GM12878 (cell line): ENCODE data around the gene SPC24. TPM values are rescaled to one million over a fixed set of nuclear protein-coding genes. Genes with fewer than 3 reads are reported as not detected.

Experiments used
- ATF7 ChIP-seq: fragments of 450-650 bp; IDR thresholded peaks from 2 replicates; pipeline ENCODE4 v1.6.1; 2016; ENCODE audit warnings: low read depth, mild to moderate bottlenecking
- BACH1 ChIP-seq: fragments of 450-650 bp; IDR thresholded peaks from 2 replicates; pipeline ENCODE4 v1.6.1; 2017; ENCODE audit warnings: mild to moderate bottlenecking, borderline replicate concordance
- BMI1 ChIP-seq: fragments of 450-650 bp; IDR thresholded peaks from 2 replicates; pipeline ENCODE4 v1.6.1; 2016; ENCODE audit warnings: mild to moderate bottlenecking, moderate library complexity, borderline replicate concordance
- CBFB ChIP-seq: IDR thresholded peaks from 2 replicates; pipeline ENCODE4 v1.6.1; 2016; ENCODE audit warnings: antibody characterized with exemption, low read depth
- CTCF ChIP-seq, 3 experiments: IDR thresholded peaks in 2 of 3; conservative IDR thresholded peaks in 1 of 3; 2 replicates each; pipeline ENCODE4 v1.5.1; 2011; ENCODE audit warnings: low read depth in 3 of 3, low read length in 3 of 3, mild to moderate bottlenecking in 3 of 3, control low read depth in 2 of 3, moderate library complexity in 2 of 3, inconsistent platforms in 1 of 3, mixed read lengths in 1 of 3; ENCODE audit not compliant: control insufficient read depth in 2 of 3, insufficient read depth in 1 of 3; ENCODE audit errors: extremely low read depth in 1 of 3
- ETV6 ChIP-seq, 2 experiments: fragments of 450-650 bp in 1 of 2; IDR thresholded peaks in 1 of 2; conservative IDR thresholded peaks in 1 of 2; 2 replicates each; pipeline ENCODE4 v1.6.1; 2014; ENCODE audit warnings: antibody characterized with exemption in 1 of 2, borderline replicate concordance in 1 of 2, low read depth in 1 of 2, mild to moderate bottlenecking in 1 of 2, moderate library complexity in 1 of 2
- IKZF1 ChIP-seq: fragments of 450-650 bp; conservative IDR thresholded peaks from 2 replicates; pipeline ENCODE4 v1.6.1; 2017; ENCODE audit warnings: antibody characterized with exemption, mild to moderate bottlenecking
- JUND ChIP-seq: IDR thresholded peaks from 2 replicates; pipeline ENCODE4 v1.6.1; 2012; ENCODE audit warnings: low read depth, mild to moderate bottlenecking, low read length, improper control_type of control experiment, moderate library complexity
- KAT2A ChIP-seq: conservative IDR thresholded peaks from 2 replicates; pipeline ENCODE4 v1.6.1; 2011; ENCODE audit warnings: low read depth, low read length; ENCODE audit not compliant: control insufficient read depth
- MEF2A ChIP-seq: IDR thresholded peaks from 2 replicates; pipeline ENCODE4 v1.6.1; 2011; ENCODE audit warnings: low read depth, mild to moderate bottlenecking, low read length, moderate library complexity; ENCODE audit not compliant: insufficient read depth
- MEF2B ChIP-seq: fragments of 450-650 bp; IDR thresholded peaks from 2 replicates; pipeline ENCODE4 v1.6.1; 2018; ENCODE audit warnings: mild to moderate bottlenecking, moderate library complexity; ENCODE audit not compliant: partially characterized antibody, poor library complexity, severe bottlenecking
- NBN ChIP-seq: fragments of 450-650 bp; IDR thresholded peaks from 2 replicates; pipeline ENCODE4 v1.6.1; 2016
- NR2F1 ChIP-seq: fragments of 450-650 bp; conservative IDR thresholded peaks from 2 replicates; pipeline ENCODE4 v1.6.1; 2017; ENCODE audit warnings: mild to moderate bottlenecking
- PKNOX1 ChIP-seq: fragments of 450-650 bp; IDR thresholded peaks from 2 replicates; pipeline ENCODE4 v1.6.1; 2016; ENCODE audit warnings: mild to moderate bottlenecking
- POLR2A ChIP-seq: IDR thresholded peaks from 2 replicates; pipeline ENCODE4 v1.6.1; 2011; ENCODE audit warnings: low read depth, mild to moderate bottlenecking, low read length
- POLR2AphosphoS2 ChIP-seq: IDR thresholded peaks from 2 replicates; pipeline ENCODE4 v1.6.1; 2011; ENCODE audit warnings: low read depth, mild to moderate bottlenecking, low read length, improper control_type of control experiment, moderate library complexity
- SMAD1 ChIP-seq: fragments of 450-650 bp; IDR thresholded peaks from 2 replicates; pipeline ENCODE4 v1.6.1; 2018; ENCODE audit warnings: mild to moderate bottlenecking, low read depth; ENCODE audit not compliant: partially characterized antibody
- SMC3 ChIP-seq: IDR thresholded peaks from 2 replicates; pipeline ENCODE4 v1.6.1; 2011; ENCODE audit warnings: low read length, improper control_type of control experiment, borderline replicate concordance
- SREBF1 ChIP-seq: IDR thresholded peaks from 2 replicates; pipeline ENCODE4 v1.6.1; 2012; ENCODE audit warnings: mild to moderate bottlenecking, low read length
- TCF7 ChIP-seq: IDR thresholded peaks from 2 replicates; pipeline ENCODE4 v1.6.1; 2014; ENCODE audit warnings: antibody characterized with exemption, borderline replicate concordance
- polyA plus RNA-seq, 11 experiments: library from polyadenylated mRNA; depleted of rRNA in 4 of 11; unstranded in 6 of 11; stranded (reverse) in 5 of 11; fragments of >200 nt; fragmentation: Nextera tagmentation in 4 of 11; fragmentation: Illumina TruSeq in 1 of 11; extraction: Ambion mirVana in 4 of 11; extraction: Trizol in 1 of 11; gene quantifications; 1 replicate in 1 of 11; 2 replicates in 10 of 11; pipeline versions ENCODE4 v1.2.1 to v1.2.3, GENCODE V29; 2011 to 2016; ENCODE audit warnings: inconsistent platforms in 2 of 11, missing spikeins in 2 of 11, low read depth in 1 of 11
- total RNA-seq, 4 experiments: library from RNA; depleted of rRNA in 3 of 4; stranded (reverse); fragments of >200 nt in 3 of 4; fragmentation: Illumina TruSeq in 1 of 4; extraction: Trizol in 1 of 4; gene quantifications; 2 replicates each; pipeline versions ENCODE4 v1.2.1 to v1.2.3, GENCODE V29; 2013 to 2021
- TF ChIP-seq, protein P1 (sequence below): fragments of 450-650 bp; IDR thresholded peaks from 2 replicates; pipeline ENCODE4 v1.6.1; 2014; ENCODE audit warnings: mild to moderate bottlenecking
- TF ChIP-seq, protein P2 (sequence below): fragments of 450-650 bp; IDR thresholded peaks from 2 replicates; pipeline ENCODE4 v1.6.1; 2016; ENCODE audit warnings: mild to moderate bottlenecking, moderate library complexity, borderline replicate concordance
- TF ChIP-seq, protein P3 (sequence below): IDR thresholded peaks from 2 replicates; pipeline ENCODE4 v1.6.1; 2012; ENCODE audit warnings: low read depth, low read length, improper control_type of control experiment

Gene SPC24
- total and polyA plus RNA-seq, 10 of the 15 experiments (the other 5 are each of a cell fraction or from before 2014, with no cell fraction given): 9.4 to 72.6 (median 40.7) TPM

GRCh38 chr19:11096210-11096841 is 59.3 kb downstream of the SPC24 start (continued):
- TF ChIP-seq PKNOX1: no peak
- peak; percentile 20 for TF ChIP-seq MEF2B
- peak in 1 of 2 experiments; percentile 82; a peak in 1 of 4 replicates for TF ChIP-seq ETV6 (conservative IDR thresholded peaks at IDR 0.05 in 1 of 2, IDR thresholded peaks at IDR 0.05 in 1 of 2; ENCODE audit: borderline replicate concordance in 1 of 2, low read depth in 1 of 2)
- 0 out of 2 replicates have a peak, but pooled peaks have one; percentile 21 for TF ChIP-seq POLR2A
- TF ChIP-seq KAT2A: no peak
- no peak for TF ChIP-seq CTCF (IDR thresholded peaks at IDR 0.05 in 2 of 3, conservative IDR thresholded peaks at IDR 0.05 in 1 of 3; ENCODE audit: control insufficient read depth in 2 of 3, extremely low read depth in 1 of 3, insufficient read depth in 1 of 3, low read depth in 3 of 3, low read length in 3 of 3)
- TF ChIP-seq MEF2A: no peak
- TF ChIP-seq ATF7: peak; percentile 75
- TF ChIP-seq POLR2AphosphoS2: no peak
- TF ChIP-seq, protein P1, sequence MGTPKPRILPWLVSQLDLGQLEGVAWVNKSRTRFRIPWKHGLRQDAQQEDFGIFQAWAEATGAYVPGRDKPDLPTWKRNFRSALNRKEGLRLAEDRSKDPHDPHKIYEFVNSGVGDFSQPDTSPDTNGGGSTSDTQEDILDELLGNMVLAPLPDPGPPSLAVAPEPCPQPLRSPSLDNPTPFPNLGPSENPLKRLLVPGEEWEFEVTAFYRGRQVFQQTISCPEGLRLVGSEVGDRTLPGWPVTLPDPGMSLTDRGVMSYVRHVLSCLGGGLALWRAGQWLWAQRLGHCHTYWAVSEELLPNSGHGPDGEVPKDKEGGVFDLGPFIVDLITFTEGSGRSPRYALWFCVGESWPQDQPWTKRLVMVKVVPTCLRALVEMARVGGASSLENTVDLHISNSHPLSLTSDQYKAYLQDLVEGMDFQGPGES: no peak
- TF ChIP-seq SMC3: no peak
- TF ChIP-seq NR2F1: 0 out of 2 replicates have a peak, but pooled peaks have one; percentile 24
- 0 out of 2 replicates have a peak, but pooled peaks have one; percentile 27 for TF ChIP-seq NBN
- TF ChIP-seq BMI1: no peak
- TF ChIP-seq JUND: peak; percentile 51; the same call in 1 of the 2 replicates
- TF ChIP-seq CBFB: no peak
- TF ChIP-seq SREBF1: no peak
- TF ChIP-seq, protein P2, sequence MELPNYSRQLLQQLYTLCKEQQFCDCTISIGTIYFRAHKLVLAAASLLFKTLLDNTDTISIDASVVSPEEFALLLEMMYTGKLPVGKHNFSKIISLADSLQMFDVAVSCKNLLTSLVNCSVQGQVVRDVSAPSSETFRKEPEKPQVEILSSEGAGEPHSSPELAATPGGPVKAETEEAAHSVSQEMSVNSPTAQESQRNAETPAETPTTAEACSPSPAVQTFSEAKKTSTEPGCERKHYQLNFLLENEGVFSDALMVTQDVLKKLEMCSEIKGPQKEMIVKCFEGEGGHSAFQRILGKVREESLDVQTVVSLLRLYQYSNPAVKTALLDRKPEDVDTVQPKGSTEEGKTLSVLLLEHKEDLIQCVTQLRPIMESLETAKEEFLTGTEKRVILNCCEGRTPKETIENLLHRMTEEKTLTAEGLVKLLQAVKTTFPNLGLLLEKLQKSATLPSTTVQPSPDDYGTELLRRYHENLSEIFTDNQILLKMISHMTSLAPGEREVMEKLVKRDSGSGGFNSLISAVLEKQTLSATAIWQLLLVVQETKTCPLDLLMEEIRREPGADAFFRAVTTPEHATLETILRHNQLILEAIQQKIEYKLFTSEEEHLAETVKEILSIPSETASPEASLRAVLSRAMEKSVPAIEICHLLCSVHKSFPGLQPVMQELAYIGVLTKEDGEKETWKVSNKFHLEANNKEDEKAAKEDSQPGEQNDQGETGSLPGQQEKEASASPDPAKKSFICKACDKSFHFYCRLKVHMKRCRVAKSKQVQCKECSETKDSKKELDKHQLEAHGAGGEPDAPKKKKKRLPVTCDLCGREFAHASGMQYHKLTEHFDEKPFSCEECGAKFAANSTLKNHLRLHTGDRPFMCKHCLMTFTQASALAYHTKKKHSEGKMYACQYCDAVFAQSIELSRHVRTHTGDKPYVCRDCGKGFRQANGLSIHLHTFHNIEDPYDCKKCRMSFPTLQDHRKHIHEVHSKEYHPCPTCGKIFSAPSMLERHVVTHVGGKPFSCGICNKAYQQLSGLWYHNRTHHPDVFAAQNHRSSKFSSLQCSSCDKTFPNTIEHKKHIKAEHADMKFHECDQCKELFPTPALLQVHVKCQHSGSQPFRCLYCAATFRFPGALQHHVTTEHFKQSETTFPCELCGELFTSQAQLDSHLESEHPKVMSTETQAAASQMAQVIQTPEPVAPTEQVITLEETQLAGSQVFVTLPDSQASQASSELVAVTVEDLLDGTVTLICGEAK: no peak
- TF ChIP-seq, protein P3, sequence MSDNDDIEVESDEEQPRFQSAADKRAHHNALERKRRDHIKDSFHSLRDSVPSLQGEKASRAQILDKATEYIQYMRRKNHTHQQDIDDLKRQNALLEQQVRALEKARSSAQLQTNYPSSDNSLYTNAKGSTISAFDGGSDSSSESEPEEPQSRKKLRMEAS: no peak; the same call in 1 of the 2 replicates
- TF ChIP-seq TCF7: no peak
- TF ChIP-seq IKZF1: peak; percentile 73
- TF ChIP-seq BACH1: peak; percentile 58; the same call in 1 of the 2 replicates
- no peak for TF ChIP-seq SMAD1
